DOHH2 (cell line): ENCODE measurements around the gene MARCHF3.

ENCODE experiments used
- H3F3A ChIP-seq: fragments of 200-600 bp; sonication (generic), shearing (Covaris generic); 2 replicates; pipeline ENCODE4 v1.6.0; 2016; ENCODE audit warnings: antibody characterized with exemption, mild to moderate bottlenecking; ENCODE audit not compliant: control insufficient read depth, insufficient read depth
- H3K27ac ChIP-seq: fragments of 200-600 bp; sonication (generic); 2 replicates; pipeline ENCODE4 v1.5.1; 2014; ENCODE audit warnings: low read depth, mild to moderate bottlenecking, low read length, moderate library complexity
- H3K27me3 ChIP-seq: fragments of 200-600 bp; sonication (generic); 2 replicates; pipeline ENCODE4 v1.6.1; 2014; ENCODE audit warnings: mild to moderate bottlenecking, low read length, mixed read lengths; ENCODE audit not compliant: control insufficient read depth
- H3K36me3 ChIP-seq: fragments of 200-600 bp; sonication (generic); 2 replicates; pipeline ENCODE4 v1.6.1; 2014; ENCODE audit warnings: mild to moderate bottlenecking, low read length, moderate library complexity, mixed read lengths; ENCODE audit not compliant: control insufficient read depth
- H3K4me1 ChIP-seq: fragments of 200-600 bp; sonication (generic); 2 replicates; pipeline ENCODE4 v1.6.1; 2014; ENCODE audit warnings: mild to moderate bottlenecking, low read length, mixed read lengths; ENCODE audit not compliant: control insufficient read depth
- H3K4me2 ChIP-seq: fragments of 200-600 bp; sonication (generic); 2 replicates; pipeline ENCODE4 v1.6.0; 2014; ENCODE audit warnings: mild to moderate bottlenecking, low read length, moderate library complexity
- H3K4me3 ChIP-seq: fragments of 200-600 bp; sonication (generic); 2 replicates; pipeline ENCODE4 v1.5.1; 2014; ENCODE audit warnings: mild to moderate bottlenecking, low read length, mixed read lengths
- H3K79me2 ChIP-seq: fragments of 200-600 bp; sonication (generic); 2 replicates; pipeline ENCODE4 v1.6.1; 2014; ENCODE audit warnings: mild to moderate bottlenecking, low read length, mixed read lengths; ENCODE audit not compliant: control insufficient read depth
- H3K9me2 ChIP-seq: fragments of 200-600 bp; sonication (generic); replicated peaks from 2 replicates; pipeline ENCODE4 v1.6.1; 2014; ENCODE audit warnings: mild to moderate bottlenecking, low read length, mixed read lengths; ENCODE audit not compliant: control insufficient read depth
- H3K9me3 ChIP-seq: fragments of 200-600 bp; sonication (generic); 2 replicates; pipeline ENCODE4 v1.6.1; 2014; ENCODE audit warnings: antibody characterized with exemption, low read length, mixed read lengths; ENCODE audit not compliant: control insufficient read depth, insufficient read depth
- H4K20me1 ChIP-seq: fragments of 200-600 bp; sonication (generic); 2 replicates; pipeline ENCODE4 v1.6.0; 2014; ENCODE audit warnings: low read depth, mild to moderate bottlenecking, antibody characterized with exemption, low read length, moderate library complexity; ENCODE audit not compliant: control insufficient read depth, insufficient read depth
- EZH2phosphoT487 ChIP-seq: fragments of 200-600 bp; sonication (generic); IDR thresholded peaks from 2 replicates; pipeline ENCODE4 v1.6.1; 2017; ENCODE audit warnings: borderline replicate concordance, mild to moderate bottlenecking, antibody characterized with exemption, low read length, moderate library complexity, mixed read lengths
- TF ChIP-seq, protein P1 (sequence below): fragments of 200-600 bp; sonication (generic); IDR thresholded peaks from one replicate; pipeline ENCODE4 v1.5.1; 2014; ENCODE audit warnings: antibody characterized with exemption, mild to moderate bottlenecking, low read depth, low read length; ENCODE audit not compliant: poor library complexity, severe bottlenecking

MARCHF3 gene

GRCh38 chr5:126969548-126969947 lies 60.8 kb downstream of the MARCHF3 start:
- Histone ChIP-seq H4K20me1 (no peaks in the 10 kb centered on the region), H3K9me3 (no peaks in the 10 kb centered on the region), H3F3A (peaks cover 39% of the 10 kb centered on the region), H3K27ac (peak overlapping the region; percentile 94), H3K27me3 (no peaks in the 10 kb centered on the region), H3K4me2 (peak overlapping the region; percentile 91), H3K4me1 (peaks cover 88% of the 10 kb centered on the region), H3K9me2 (no peaks in the 10 kb centered on the region), H3K36me3 (peaks cover 22% of the 10 kb centered on the region), H3K4me3 (peak overlapping the region; percentile 87), H3K79me2 (peaks cover 38% of the 10 kb centered on the region)
- TF ChIP-seq EZH2phosphoT487, result no peak

GRCh38 chr5:126967808-126968466 lies 62.4 kb downstream of the MARCHF3 start:
- no peaks in the 10 kb centered on the region for H3K9me2 ChIP-seq
- H3K79me2 ChIP-seq, result peaks cover 24% of the 10 kb centered on the region
- no peaks in the 10 kb centered on the region for H4K20me1 ChIP-seq
- peak overlapping the region; percentile 49 for H3K4me3 ChIP-seq
- peaks cover 12% of the 10 kb centered on the region for H3K36me3 ChIP-seq
- H3K27ac ChIP-seq, result peak overlapping the region; percentile 94
- H3K4me2 ChIP-seq, result peak overlapping the region; percentile 91
- H3K27me3 ChIP-seq, result no peaks in the 10 kb centered on the region
- TF ChIP-seq, protein P1, sequence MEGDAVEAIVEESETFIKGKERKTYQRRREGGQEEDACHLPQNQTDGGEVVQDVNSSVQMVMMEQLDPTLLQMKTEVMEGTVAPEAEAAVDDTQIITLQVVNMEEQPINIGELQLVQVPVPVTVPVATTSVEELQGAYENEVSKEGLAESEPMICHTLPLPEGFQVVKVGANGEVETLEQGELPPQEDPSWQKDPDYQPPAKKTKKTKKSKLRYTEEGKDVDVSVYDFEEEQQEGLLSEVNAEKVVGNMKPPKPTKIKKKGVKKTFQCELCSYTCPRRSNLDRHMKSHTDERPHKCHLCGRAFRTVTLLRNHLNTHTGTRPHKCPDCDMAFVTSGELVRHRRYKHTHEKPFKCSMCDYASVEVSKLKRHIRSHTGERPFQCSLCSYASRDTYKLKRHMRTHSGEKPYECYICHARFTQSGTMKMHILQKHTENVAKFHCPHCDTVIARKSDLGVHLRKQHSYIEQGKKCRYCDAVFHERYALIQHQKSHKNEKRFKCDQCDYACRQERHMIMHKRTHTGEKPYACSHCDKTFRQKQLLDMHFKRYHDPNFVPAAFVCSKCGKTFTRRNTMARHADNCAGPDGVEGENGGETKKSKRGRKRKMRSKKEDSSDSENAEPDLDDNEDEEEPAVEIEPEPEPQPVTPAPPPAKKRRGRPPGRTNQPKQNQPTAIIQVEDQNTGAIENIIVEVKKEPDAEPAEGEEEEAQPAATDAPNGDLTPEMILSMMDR, result no peak
- no peak for TF ChIP-seq EZH2phosphoT487
- H3F3A ChIP-seq, result peaks cover 39% of the 10 kb centered on the region
- H3K4me1 ChIP-seq, result peaks cover 87% of the 10 kb centered on the region
- no peaks in the 10 kb centered on the region for H3K9me3 ChIP-seq

GRCh38 chr5:126965487-126965886 lies 64.9 kb downstream of the MARCHF3 start:
- H3K4me2 ChIP-seq, result peak overlapping the region; percentile 23

GRCh38 chr5:126965061-126965475 lies 65.3 kb downstream of the MARCHF3 start:
- Histone ChIP-seq H3K9me3 (no peaks in the 10 kb centered on the region), H3K9me2 (no peaks in the 10 kb centered on the region), H3K79me2 (peaks cover 1% of the 10 kb centered on the region)

More at GRCh38 chr5:126965487-126965886, 64.9 kb downstream of the MARCHF3 start:
- Histone ChIP-seq H3K27ac (no peak overlapping the region), H3K9me2 (no peaks in the 10 kb centered on the region), H3K4me3 (no peak overlapping the region), H4K20me1 (no peaks in the 10 kb centered on the region), H3F3A (peaks cover 22% of the 10 kb centered on the region), H3K79me2 (peaks cover 5% of the 10 kb centered on the region), H3K4me1 (peaks cover 88% of the 10 kb centered on the region), H3K9me3 (no peaks in the 10 kb centered on the region), H3K27me3 (no peaks in the 10 kb centered on the region), H3K36me3 (peaks cover 2% of the 10 kb centered on the region)
- TF ChIP-seq, protein P1, result no peak
- TF ChIP-seq EZH2phosphoT487, result no peak

More at GRCh38 chr5:126965061-126965475, 65.3 kb downstream of the MARCHF3 start:
- Histone ChIP-seq H3K4me3 (no peak overlapping the region), H3K27me3 (no peaks in the 10 kb centered on the region), H3F3A (peaks cover 18% of the 10 kb centered on the region), H3K4me2 (peak overlapping the region; percentile 23), H4K20me1 (no peaks in the 10 kb centered on the region), H3K27ac (no peak overlapping the region), H3K4me1 (peaks cover 84% of the 10 kb centered on the region), H3K36me3 (no peaks in the 10 kb centered on the region; the same call in 1 of the 2 replicates)
- TF ChIP-seq, protein P1, result no peak
- no peak for TF ChIP-seq EZH2phosphoT487
